ENCODE results near the gene FAM200A. TPM values are rescaled to one million over a fixed set of nuclear protein-coding genes. Genes with fewer than 3 reads are reported as not detected.

FAM200A gene
- total RNA-seq: 6.2 and 11.7 TPM in 2 replicates

DNA sequence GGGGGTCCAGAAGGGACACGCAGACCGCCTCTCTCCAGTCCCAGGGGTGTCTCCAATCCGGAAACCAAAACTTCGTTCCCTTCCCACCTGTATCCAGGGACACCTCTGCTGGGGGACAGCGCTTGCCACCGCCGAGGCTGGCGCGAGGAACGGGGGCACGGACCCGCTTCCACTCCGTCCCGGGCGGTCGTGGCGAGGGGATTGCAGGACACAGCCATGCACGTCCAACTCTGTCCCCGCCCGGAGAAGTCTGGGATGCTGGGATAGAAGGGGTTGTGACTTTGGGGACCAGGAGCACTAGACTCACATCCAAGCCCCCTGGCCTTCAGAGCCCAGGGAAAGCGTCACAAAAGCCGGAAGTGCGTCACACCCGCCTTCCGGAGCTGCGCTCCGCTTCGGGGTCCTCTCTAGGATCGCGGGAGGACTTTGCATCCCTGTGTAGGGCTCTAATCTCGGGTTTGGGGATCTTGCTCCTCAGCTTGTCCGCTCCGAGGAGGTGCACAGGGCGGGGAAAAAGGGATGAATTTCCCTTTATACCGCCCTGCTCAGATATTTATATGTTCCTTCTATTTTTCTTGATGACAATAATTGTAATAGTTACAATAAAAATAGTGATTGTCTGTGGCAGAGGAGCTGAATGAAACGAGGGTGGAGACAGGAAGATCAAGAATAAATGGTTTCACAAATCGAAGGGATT lies at the start of gene FAM200A:
TSS of gene FAM200A (minus strand) at position 348 of the 697 bp plus-strand sequence. CDS start 3,707 bp downstream, outside the sequence.

DNA sequence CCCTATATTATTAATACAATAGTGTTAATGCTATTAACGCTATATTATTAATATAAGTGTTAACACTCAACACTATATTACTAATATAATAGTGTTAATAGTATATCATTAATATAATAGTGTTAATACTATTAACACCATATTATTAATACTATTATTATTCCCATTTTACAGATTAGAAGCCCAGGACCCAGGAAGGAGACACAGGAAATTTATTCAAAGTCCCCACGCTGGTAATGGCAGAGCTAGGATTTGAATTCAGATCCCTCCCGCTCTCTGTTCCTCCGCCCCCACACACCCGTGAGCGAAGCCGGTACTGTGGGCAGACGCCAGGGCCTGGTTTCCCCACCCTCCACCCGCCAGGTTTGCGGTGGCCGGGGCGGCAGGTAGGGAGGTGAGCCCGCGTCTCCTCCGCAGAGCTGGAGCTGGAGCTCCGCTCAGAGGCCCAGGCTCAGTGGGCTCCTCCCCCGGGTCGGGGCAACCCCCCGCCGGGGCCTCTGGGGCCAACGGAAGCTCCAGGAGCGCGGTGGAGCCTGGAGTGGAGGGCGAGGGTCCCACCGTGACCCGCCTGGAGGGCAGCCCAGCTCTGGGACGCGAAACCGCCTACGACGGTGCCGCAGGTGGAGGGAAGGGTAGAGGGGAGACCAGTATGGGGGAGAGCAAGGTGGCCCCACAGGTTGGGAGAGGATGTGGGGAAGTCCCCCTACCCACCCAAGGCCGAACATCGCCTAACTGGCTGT lies 46.0 kb upstream of the FAM200A start, which contains the start of gene TMEM225B:
TSS of gene TMEM225B (plus strand) at position 506 of the 740 bp plus-strand sequence. CDS start 6,122 bp downstream, outside the sequence.

DNA sequence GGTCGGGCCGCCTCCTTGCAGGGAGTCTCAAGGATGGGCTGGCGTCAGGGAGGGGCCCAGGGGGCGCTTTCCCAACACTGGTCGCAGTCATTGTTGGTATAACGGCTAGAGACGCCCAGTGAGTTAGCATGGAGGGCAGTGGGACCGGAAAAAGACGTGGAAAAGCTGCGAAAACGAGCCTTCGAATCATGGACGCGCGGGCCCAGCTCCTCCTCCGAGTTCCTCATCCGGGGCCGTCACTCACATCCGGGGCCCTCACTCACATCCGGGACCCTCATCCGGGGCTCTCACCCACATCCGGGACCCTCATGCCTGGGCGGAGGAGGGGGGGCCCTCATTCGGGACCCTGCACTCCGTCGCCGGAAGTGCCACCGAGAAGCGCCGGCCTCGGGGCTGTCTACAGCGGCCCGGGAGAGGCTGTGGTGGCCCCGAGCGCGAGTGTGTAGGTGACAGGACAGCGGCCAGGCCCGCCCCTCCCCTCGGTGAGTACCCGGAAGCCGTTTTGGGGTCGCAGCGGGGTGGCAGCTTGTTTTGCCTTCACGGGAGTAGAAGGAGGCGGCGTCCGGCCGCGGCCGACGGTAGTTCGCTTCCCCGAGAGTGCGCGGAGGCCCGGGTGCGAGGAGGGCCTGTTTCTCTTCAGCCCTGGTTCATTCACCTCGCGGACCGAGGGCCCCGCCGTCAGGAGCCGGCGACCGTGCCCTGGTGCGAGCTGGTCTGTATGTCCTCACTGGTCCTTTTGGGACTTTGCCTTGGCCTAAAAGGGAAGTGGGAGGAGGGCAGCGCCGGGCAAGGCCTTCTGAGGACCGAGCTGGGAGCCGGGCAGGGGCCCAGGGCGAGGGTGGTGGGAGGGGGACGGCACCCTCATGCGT lies 6.6 kb upstream of the FAM200A start, which contains the start of gene ZNF655:
TSS of gene ZNF655 (plus strand) at position 337 of the 869 bp plus-strand sequence. CDS start 1,918 bp downstream, outside the sequence.

DNA sequence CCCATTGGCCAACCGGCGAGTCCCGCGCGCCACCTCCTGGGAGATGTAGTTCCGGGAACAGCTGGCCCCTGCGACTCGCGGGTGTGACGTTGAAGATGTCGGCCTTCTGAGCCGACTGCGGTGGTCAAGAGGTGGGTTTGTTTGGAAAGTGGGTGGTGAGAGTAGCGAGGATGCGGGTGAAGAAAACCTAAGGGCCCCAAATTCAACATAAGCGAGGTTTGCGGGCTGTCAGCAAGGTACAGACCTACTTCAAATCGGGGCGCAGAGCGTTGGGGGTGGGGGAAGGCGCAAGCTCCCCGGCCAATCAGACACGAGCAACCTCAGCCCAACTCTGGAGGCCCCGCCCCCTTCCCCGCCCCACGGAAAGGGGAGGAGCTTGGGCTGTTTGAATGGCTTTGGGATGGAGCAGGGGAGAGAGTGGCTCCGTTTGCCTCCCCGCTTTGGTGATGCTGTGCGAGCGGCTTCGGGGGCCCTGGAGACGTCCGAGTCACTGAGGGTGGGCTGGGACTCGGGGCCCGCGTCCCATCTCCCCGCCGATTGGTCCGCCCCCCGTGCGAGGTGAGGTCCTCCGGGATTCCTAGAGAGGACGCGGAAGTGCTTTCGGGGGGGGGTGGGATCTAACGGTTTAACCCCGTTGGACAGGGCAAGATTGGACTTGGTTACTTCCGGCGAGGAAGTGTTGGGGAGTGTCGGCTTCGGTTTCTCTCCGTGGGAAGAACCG lies 47.2 kb downstream of the FAM200A start, which contains the start of gene ZKSCAN5:
TSS of gene ZKSCAN5 (plus strand) at position 60 of the 721 bp plus-strand sequence. CDS start 1,383 bp downstream, outside the sequence.

DNA sequence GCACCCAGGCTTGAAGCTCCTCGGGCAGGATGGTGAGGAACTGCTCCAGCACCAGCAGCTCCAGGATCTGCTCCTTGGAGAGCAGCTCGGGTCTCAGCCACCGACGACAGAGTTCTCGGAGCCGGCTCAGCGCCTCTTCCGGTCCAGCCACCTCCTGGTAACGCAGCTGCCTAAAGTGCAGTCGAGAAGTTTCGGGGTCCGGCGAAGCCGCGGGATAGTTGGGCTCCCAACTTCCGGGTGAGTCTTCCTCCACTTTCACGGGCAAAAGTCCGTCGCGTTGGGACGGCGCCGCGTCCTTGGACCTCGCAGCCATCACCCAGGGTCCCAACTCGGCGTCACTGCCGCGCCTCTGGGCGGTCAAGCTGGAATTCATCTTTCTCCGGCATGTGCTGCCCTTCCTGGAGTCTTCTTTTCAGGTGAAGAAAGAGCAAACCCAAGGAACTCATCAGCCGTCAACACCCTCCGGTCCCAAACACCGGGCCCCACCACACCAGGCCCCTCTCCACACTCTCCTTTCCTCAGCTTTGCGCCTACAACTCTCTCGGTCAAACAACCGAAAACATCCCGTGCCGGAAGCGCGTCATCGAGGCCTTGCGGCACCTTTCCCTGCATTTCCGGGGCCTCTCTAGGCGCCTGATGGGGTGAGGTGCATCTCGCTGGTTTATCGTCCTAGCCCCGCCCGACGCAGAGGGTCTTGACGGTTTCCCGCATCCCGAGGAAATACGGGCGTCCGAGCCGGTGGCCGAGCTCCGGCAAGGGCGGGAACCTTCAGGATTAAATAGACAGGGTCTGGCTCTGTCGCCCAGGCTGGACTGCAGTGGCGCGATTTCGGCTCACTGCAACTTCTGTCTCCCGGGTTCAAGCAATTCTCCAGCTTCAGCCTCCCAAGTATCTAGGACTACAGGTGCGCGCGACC lies 51.9 kb downstream of the FAM200A start, which contains the start of gene ZNF394:
TSS of gene ZNF394 (minus strand) at position 561 of the 916 bp plus-strand sequence. CDS start at position 373, 188 bp downstream.

Other genes starting within 250 kb of the FAM200A start
- gene ARPC1A, start 226.2 kb downstream of the FAM200A start, total RNA-seq: 141 and 239 TPM in 2 replicates
- gene ARPC1B, start 177.4 kb downstream of the FAM200A start, total RNA-seq: 145 and 362 TPM in 2 replicates
- 37.9 and 57.8 TPM in 2 replicates for gene PDAP1, start 143.5 kb downstream of the FAM200A start, total RNA-seq
- gene BUD31, start 143.1 kb downstream of the FAM200A start, total RNA-seq: 99.3 and 134 TPM in 2 replicates
- gene PTCD1, start 113.3 kb downstream of the FAM200A start, total RNA-seq: 8.9 and 10.3 TPM in 2 replicates
- 51.2 and 66.0 TPM in 2 replicates for gene CPSF4, start 113.2 kb downstream of the FAM200A start, total RNA-seq
- 170 and 278 TPM in 2 replicates for gene ATP5MF, start 85.9 kb downstream of the FAM200A start, total RNA-seq
- 1.7 and 5.8 TPM in 2 replicates for gene ZNF789, start 79.2 kb downstream of the FAM200A start, total RNA-seq
- gene ZNF394, start 51.8 kb downstream of the FAM200A start, total RNA-seq: 19.8 and 25.3 TPM in 2 replicates
- gene ZKSCAN5, start 47.5 kb downstream of the FAM200A start, total RNA-seq: 15.0 and 18.7 TPM in 2 replicates
- gene ZNF655, start 6.5 kb upstream of the FAM200A start, total RNA-seq: 38.3 and 65.4 TPM in 2 replicates
- 0.43 and 1.4 TPM in 2 replicates for gene TMEM225B, start 46.2 kb upstream of the FAM200A start, total RNA-seq
- 12.0 and 20.4 TPM in 2 replicates for gene ZSCAN25, start 64.8 kb upstream of the FAM200A start, total RNA-seq
- gene CYP3A5, start 127.9 kb upstream of the FAM200A start, total RNA-seq: 2.9 and 5.1 TPM in 2 replicates
- gene CYP3A7, start 183.1 kb upstream of the FAM200A start, total RNA-seq: 0.07 TPM in 1 of 2 replicates, not detected in the other
- gene CYP3A4, start 232.1 kb upstream of the FAM200A start, total RNA-seq: 0.07 TPM in 1 of 2 replicates, not detected in the other